Kidney (tissue), 14 donors: ENCODE data around the gene SLC15A4. TPM values are rescaled to one million over a fixed set of nuclear protein-coding genes. Genes with fewer than 3 reads are reported as not detected.
A peak's percentile ranks its signal among the peaks of the same experiment; 100 is the strongest.

Experiments used
- DNase-seq, 5 donors: peaks; one replicate each; pipeline ENCODE4 v3.0.0-alpha.2; 2013 to 2020
- FAIRE-seq: peaks from 2 replicates; lab custom pipeline; 2012; peaks lifted over from hg19 to GRCh38; lab: Jason Lieb, UNC
- H3K27ac ChIP-seq, 2 donors: one replicate each; pipeline ENCODE4 v1.7.0; 2013; ENCODE audit warnings: low read depth in 2 of 2, low read length in 2 of 2, inconsistent platforms in 1 of 2
- H3K27me3 ChIP-seq: one replicate; pipeline ENCODE4 v1.7.1; 2013; ENCODE audit warnings: low read length, inconsistent platforms; ENCODE audit not compliant: control insufficient read depth, insufficient read depth
- H3K36me3 ChIP-seq, 3 donors: one replicate each; pipeline versions ENCODE4 v1.7.0 to v1.7.1; 2013; ENCODE audit warnings: low read length in 3 of 3, control low read depth in 1 of 3, inconsistent platforms in 1 of 3; ENCODE audit not compliant: insufficient read depth in 3 of 3, control insufficient read depth in 2 of 3
- H3K4me1 ChIP-seq, 3 donors: one replicate each; pipeline versions ENCODE4 v1.7.0 to v1.7.1; 2013; ENCODE audit warnings: low read length in 3 of 3, inconsistent platforms in 1 of 3, low read depth in 1 of 3; ENCODE audit not compliant: control insufficient read depth in 2 of 3, insufficient read depth in 2 of 3
- H3K4me3 ChIP-seq, 3 donors: one replicate each; pipeline versions ENCODE4 v1.7.0 to v1.8.1; 2013; ENCODE audit warnings: low read length in 3 of 3, control low read depth in 1 of 3, inconsistent platforms in 1 of 3
- H3K9ac ChIP-seq, 3 donors: one replicate each; pipeline versions ENCODE4 v1.7.0 to v1.7.1; 2013; ENCODE audit warnings: low read length in 3 of 3, control low read depth in 1 of 3, inconsistent platforms in 1 of 3
- H3K9me3 ChIP-seq, 3 donors: one replicate each; pipeline versions ENCODE4 v1.7.0 to v1.7.1; 2013; ENCODE audit warnings: low read length in 3 of 3, control low read depth in 1 of 3, inconsistent platforms in 1 of 3; ENCODE audit not compliant: control insufficient read depth in 2 of 3, insufficient read depth in 1 of 3
- intact Hi-C: fragments of 100-400 bp; cut with DNase I; formaldehyde crosslinking; loops from one replicate; pipeline ENCODE4 v1.11.1; 2022
- polyA plus RNA-seq: library from polyadenylated mRNA; stranded (reverse); fragments of 350-450 nt; fragmentation: Illumina TruSeq; extraction: RNeasy Lipid Tissue Mini Kit (QIAGEN cat#74804); gene quantifications from one replicate; pipeline ENCODE4 v1.2.3, GENCODE V29; 2014; ENCODE audit warnings: low read depth, low replicate concordance; ENCODE audit not compliant: insufficient read depth
- total RNA-seq: library from RNA; stranded (reverse); fragmentation: NEBNext Ultra II Directional; extraction: Animal tissue kit (Norgen Biotek cat#: 25700); gene quantifications from one replicate; pipeline ENCODE4 v1.2.1, GENCODE V29; 2021
- TF ChIP-seq, protein P1 (sequence below): IDR thresholded peaks from 3 replicates; pipeline ENCODE4 v1.5.1; 2012; ENCODE audit warnings: mild to moderate bottlenecking, moderate library complexity, borderline replicate concordance; ENCODE audit not compliant: insufficient read depth; ENCODE audit errors: extremely low read depth
- donor health status: control.
- donor health status: control.
- donor health status: control.
- donor health status: control.
- donor health status: control.
- donor health status: DM: yes; HTN: yes; CAD: no.
- donor health status: Normal renal cell carcinoma (clear cell type).

Gene SLC15A4
- total and polyA plus RNA-seq, 2 donors from 2014 or later: 11.3 to 32.4 TPM

GRCh38 chr12:128830505-128830893, 6.7 kb upstream of the SLC15A4 start:
- DNase-seq (peak in 1 of 5 donors; percentile 0), FAIRE-seq (no peak)
- Histone ChIP-seq H3K27ac (no peak overlapping the region), H3K4me1 (no peaks in the 10 kb centered on the region), H3K9me3 (peaks cover 0 to 5% (median 0%) of the 10 kb centered on the region in 3 donors), H3K4me3 (no peak overlapping the region), H3K36me3 (no peaks in the 10 kb centered on the region), H3K9ac (no peak overlapping the region), H3K27me3 (no peaks in the 10 kb centered on the region)
- TF ChIP-seq, protein P1, sequence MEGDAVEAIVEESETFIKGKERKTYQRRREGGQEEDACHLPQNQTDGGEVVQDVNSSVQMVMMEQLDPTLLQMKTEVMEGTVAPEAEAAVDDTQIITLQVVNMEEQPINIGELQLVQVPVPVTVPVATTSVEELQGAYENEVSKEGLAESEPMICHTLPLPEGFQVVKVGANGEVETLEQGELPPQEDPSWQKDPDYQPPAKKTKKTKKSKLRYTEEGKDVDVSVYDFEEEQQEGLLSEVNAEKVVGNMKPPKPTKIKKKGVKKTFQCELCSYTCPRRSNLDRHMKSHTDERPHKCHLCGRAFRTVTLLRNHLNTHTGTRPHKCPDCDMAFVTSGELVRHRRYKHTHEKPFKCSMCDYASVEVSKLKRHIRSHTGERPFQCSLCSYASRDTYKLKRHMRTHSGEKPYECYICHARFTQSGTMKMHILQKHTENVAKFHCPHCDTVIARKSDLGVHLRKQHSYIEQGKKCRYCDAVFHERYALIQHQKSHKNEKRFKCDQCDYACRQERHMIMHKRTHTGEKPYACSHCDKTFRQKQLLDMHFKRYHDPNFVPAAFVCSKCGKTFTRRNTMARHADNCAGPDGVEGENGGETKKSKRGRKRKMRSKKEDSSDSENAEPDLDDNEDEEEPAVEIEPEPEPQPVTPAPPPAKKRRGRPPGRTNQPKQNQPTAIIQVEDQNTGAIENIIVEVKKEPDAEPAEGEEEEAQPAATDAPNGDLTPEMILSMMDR: no peak
- intact Hi-C loops: no loop called here

GRCh38 chr12:128829861-128830504, 6.2 kb upstream of the SLC15A4 start:
- Histone ChIP-seq H3K36me3 (no peaks in the 10 kb centered on the region), H3K27ac (no peak overlapping the region), H3K27me3 (no peaks in the 10 kb centered on the region), H3K9me3 (peaks cover 0 to 5% (median 0%) of the 10 kb centered on the region in 3 donors), H3K4me1 (no peaks in the 10 kb centered on the region), H3K9ac (no peak overlapping the region), H3K4me3 (no peak overlapping the region)
- TF ChIP-seq, protein P1: no peak
- FAIRE-seq: no peak
- peak in 1 of 5 donors; percentile 9 for DNase-seq
- intact Hi-C loops: no loop called here

DNA sequence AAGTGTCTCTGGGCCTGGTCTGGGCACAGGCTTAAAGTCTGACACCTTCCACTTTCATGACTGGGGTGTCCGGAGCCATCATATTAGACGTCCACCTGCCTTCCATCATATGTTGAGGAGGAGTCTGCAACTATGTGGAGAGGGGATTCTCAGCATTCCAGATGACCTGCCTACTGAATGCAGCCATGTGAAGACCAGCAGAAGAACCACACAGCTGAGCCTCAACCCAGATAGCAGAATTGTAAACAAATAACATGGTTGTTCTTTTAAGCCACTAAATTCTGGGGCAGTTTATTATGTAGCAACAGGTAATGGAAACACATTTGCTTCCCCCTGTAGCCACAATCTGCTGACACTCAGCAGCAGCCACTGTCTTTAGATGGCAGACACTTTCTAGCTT, 4.0 kb upstream of the SLC15A4 start:
- DNase-seq (no peak), FAIRE-seq (no peak)
- Histone ChIP-seq H3K36me3 (no peaks in the 10 kb centered on the region), H3K4me1 (peaks cover 0 to 4% (median 0%) of the 10 kb centered on the region in 3 donors), H3K27ac (no peak overlapping the region), H3K9ac (no peak overlapping the region), H3K9me3 (peaks cover 0 to 5% (median 0%) of the 10 kb centered on the region in 3 donors), H3K4me3 (no peak overlapping the region), H3K27me3 (no peaks in the 10 kb centered on the region)
- intact Hi-C loops: no loop called here
- TF ChIP-seq, protein P1: no peak
